Uterus (tissue), 4 donors: ENCODE measurements around the gene GRM3. TPM values are rescaled to one million over a fixed set of nuclear protein-coding genes. Genes with fewer than 3 reads are reported as not detected.

Source experiments
- DNase-seq, 2 donors: peaks; one replicate each; pipeline ENCODE4 v3.0.0-alpha.2; 2019 to 2020
- H3K27ac ChIP-seq, 2 donors: fragments of 200-600 bp; sonication (generic); 1 replicate in 1 of 2; 2 replicates in 1 of 2; pipeline ENCODE4 v1.5.1; 2016 to 2018
- H3K27me3 ChIP-seq, 2 donors: fragments of 200-600 bp; sonication (generic); one replicate each; pipeline ENCODE4 v1.5.1; 2018 to 2019; ENCODE audit warnings: control low read depth in 1 of 2
- H3K36me3 ChIP-seq, 2 donors: fragments of 200-600 bp; sonication (generic); one replicate each; pipeline ENCODE4 v1.5.1; 2019; ENCODE audit warnings: control low read depth in 1 of 2
- H3K4me1 ChIP-seq, 2 donors: fragments of 200-600 bp; sonication (generic); one replicate each; pipeline ENCODE4 v1.5.1; 2018 to 2019; ENCODE audit warnings: control low read depth in 1 of 2
- H3K4me3 ChIP-seq, 2 donors: fragments of 200-600 bp; sonication (generic); 1 replicate in 1 of 2; 2 replicates in 1 of 2; pipeline ENCODE4 v1.5.1; 2018 to 2019; ENCODE audit warnings: mild to moderate bottlenecking in 1 of 2
- H3K9me3 ChIP-seq, 2 donors: fragments of 200-600 bp; sonication (generic); one replicate each; pipeline ENCODE4 v1.5.1; 2019; ENCODE audit warnings: control low read depth in 1 of 2
- POLR2A ChIP-seq, 2 donors: fragments of 450-650 bp; IDR thresholded peaks; one replicate each; pipeline ENCODE4 v1.6.1; 2016; ENCODE audit warnings: antibody characterized with exemption in 2 of 2, mild to moderate bottlenecking in 1 of 2, moderate library complexity in 1 of 2
- intact Hi-C: fragments of 100-400 bp; cut with DNase I; formaldehyde crosslinking; loops from one replicate; pipeline ENCODE4 v1.15.1; 2023; ENCODE audit warnings: low total_unique reads
- total RNA-seq, 4 donors: library from RNA; depleted of rRNA in 3 of 4; stranded (reverse); fragments of >200 nt in 3 of 4; gene quantifications; one replicate each; pipeline versions ENCODE4 v1.1.0 to v1.2.4, GENCODE V29; 2014 to 2023
- TF ChIP-seq, protein P1 (sequence below), 4 experiments: fragments of 200-600 bp in 2 of 4; fragments of 450-650 bp in 2 of 4; sonication (generic) in 2 of 4; IDR thresholded peaks; one replicate each; pipeline ENCODE4 v1.5.1; 2016 to 2019; ENCODE audit warnings: antibody characterized with exemption in 4 of 4, mild to moderate bottlenecking in 2 of 4, moderate library complexity in 1 of 4
- donor health status: DM: yes; HTN: yes; CAD: no.

The GRM3 gene
- total RNA-seq, 4 donors from 2014 or later: 2.1 TPM; not detected in 3

DNA sequence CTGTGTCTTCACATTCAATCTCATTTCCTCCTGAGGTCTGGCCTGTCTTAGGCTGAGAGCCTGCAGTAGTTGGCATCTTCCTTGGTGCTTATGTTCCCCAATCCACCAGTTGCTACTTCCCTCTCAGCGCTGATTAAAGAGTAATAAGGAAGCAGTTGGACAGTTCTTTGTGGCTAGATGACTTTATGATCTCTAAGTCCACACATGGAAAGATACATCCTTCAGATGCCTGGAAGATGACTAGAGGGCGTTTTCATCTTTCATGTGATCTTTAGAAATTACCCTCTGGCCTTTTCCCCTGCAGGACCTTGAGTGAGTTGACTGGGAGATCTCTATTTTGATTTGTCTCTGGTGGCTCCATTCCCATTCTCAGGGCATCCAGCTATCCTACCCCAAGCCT is 204.5 kb downstream of the GRM3 start:
- TF ChIP-seq POLR2A (IDR thresholded peaks at IDR 0.05): no peak
- TF ChIP-seq, protein P1, sequence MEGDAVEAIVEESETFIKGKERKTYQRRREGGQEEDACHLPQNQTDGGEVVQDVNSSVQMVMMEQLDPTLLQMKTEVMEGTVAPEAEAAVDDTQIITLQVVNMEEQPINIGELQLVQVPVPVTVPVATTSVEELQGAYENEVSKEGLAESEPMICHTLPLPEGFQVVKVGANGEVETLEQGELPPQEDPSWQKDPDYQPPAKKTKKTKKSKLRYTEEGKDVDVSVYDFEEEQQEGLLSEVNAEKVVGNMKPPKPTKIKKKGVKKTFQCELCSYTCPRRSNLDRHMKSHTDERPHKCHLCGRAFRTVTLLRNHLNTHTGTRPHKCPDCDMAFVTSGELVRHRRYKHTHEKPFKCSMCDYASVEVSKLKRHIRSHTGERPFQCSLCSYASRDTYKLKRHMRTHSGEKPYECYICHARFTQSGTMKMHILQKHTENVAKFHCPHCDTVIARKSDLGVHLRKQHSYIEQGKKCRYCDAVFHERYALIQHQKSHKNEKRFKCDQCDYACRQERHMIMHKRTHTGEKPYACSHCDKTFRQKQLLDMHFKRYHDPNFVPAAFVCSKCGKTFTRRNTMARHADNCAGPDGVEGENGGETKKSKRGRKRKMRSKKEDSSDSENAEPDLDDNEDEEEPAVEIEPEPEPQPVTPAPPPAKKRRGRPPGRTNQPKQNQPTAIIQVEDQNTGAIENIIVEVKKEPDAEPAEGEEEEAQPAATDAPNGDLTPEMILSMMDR (IDR thresholded peaks at IDR 0.05): no peak
- Histone ChIP-seq H3K4me3 (no peak overlapping the region), H3K36me3 (no peaks in the 10 kb centered on the region), H3K27me3 (no peaks in the 10 kb centered on the region), H3K27ac (no peak overlapping the region), H3K9me3 (no peaks in the 10 kb centered on the region), H3K4me1 (no peaks in the 10 kb centered on the region)
- intact Hi-C loops: no loop called here
- no peak for DNase-seq

DNA sequence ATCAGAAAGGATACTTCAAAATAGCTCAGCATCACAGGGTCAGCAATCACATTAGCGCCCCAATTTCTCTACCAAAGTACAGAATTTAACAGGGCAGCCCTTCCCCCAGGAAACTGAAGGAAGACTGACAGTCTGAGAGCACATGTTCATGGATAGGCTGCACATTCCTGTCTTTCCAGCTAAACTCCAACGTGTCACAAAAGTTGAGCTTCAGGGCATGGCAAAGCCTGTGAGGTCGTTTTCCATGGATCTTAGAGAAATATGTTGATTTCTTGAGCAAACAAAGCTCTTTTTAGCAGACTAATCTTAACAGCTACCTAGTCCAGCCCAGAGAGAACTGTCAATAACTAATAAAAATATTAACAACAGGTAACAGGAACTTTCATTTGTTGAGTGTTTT is 207.9 kb downstream of the GRM3 start:
- Histone ChIP-seq H3K4me3 (no peak overlapping the region), H3K4me1 (no peaks in the 10 kb centered on the region), H3K36me3 (no peaks in the 10 kb centered on the region), H3K27ac (no peak overlapping the region), H3K27me3 (no peaks in the 10 kb centered on the region), H3K9me3 (no peaks in the 10 kb centered on the region)
- no peak for DNase-seq
- intact Hi-C loops: no loop called here
- TF ChIP-seq POLR2A (IDR thresholded peaks at IDR 0.05): no peak
- TF ChIP-seq, protein P1 (IDR thresholded peaks at IDR 0.05): no peak

DNA sequence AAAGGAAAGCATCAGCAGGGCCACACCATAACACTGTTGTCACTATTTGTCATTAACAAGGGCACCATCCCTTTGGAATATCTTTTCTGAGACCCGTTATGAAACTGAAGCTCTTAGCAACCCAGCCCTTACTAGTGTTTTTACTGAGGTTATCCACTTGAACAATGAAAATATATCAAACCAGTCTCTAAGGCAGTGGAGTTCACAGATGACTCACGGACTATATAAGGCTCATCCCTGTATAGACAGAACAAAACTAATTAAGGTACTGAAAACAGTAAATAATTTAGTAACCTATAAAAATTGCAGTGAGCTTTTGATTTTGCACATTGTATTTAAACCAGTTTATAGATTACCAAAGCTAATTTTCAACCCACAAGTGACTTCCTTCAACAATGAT is 219.7 kb downstream of the GRM3 start:
- Histone ChIP-seq H3K4me1 (no peaks in the 10 kb centered on the region), H3K27me3 (no peaks in the 10 kb centered on the region), H3K4me3 (no peak overlapping the region), H3K9me3 (no peaks in the 10 kb centered on the region), H3K36me3 (no peaks in the 10 kb centered on the region), H3K27ac (no peak overlapping the region)
- DNase-seq: no peak
- intact Hi-C loops: no loop called here
- TF ChIP-seq, protein P1 (IDR thresholded peaks at IDR 0.05): no peak

DNA sequence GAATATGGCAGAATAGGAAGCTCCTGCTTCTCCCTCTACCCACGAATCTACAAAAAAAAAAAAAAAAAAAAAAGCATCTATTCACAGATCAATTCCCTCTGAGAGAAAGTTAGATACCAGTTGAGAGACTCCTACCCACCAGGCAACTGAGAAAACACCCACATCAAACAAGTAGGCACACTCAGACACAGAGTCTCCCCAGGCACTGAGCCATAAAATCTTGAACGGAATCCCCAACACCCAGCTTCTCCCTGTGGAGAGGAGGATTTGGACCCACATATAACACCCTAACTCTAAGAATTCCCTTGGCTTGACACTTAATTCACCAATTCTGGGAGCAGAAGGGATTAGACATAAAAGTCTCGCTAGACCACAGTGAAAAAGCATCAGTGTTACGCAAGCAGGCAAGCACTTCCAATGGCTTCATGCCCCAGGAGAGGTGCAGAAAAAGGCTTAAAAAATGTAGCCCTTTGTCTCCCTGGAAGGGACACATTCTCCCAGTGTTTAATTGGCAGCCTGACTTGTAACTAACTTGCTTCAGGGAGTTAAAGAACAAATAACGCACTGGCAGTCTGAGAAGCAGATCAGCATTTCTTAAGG is 223.6 kb downstream of the GRM3 start:
- DNase-seq: no peak
- intact Hi-C loops: no loop called here
- Histone ChIP-seq H3K4me1 (no peaks in the 10 kb centered on the region), H3K36me3 (no peaks in the 10 kb centered on the region), H3K4me3 (no peak overlapping the region), H3K9me3 (no peaks in the 10 kb centered on the region), H3K27me3 (no peaks in the 10 kb centered on the region), H3K27ac (no peak overlapping the region)
- no peak for TF ChIP-seq POLR2A (IDR thresholded peaks at IDR 0.05)
- TF ChIP-seq, protein P1 (IDR thresholded peaks at IDR 0.05): no peak

DNA sequence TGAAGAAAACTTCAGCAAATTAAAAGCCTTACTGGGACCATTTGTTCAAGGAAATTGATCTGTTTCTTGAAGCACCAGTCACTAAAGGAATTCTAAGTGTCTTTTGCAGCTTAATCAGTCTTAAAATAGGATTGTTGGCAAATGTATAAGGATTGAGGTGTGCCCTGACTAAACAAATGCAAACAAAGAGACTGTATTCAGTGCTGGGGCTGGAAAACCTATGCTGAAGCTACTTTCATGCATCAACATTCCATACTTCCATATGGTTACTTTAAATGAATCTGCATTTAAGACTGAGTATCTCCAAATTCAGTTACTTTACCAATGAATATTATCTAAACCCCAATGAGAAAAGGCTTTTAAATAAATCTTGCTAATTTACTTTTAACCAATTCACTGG is 232.4 kb downstream of the GRM3 start:
- DNase-seq: no peak
- H3K9me3 ChIP-seq: no peaks in the 10 kb centered on the region
- H3K27me3 ChIP-seq: no peaks in the 10 kb centered on the region
- intact Hi-C loops: no loop called here
- no peak overlapping the region for H3K4me3 ChIP-seq
- TF ChIP-seq, protein P1 (IDR thresholded peaks at IDR 0.05): no peak
- no peak for TF ChIP-seq POLR2A (IDR thresholded peaks at IDR 0.05)
- no peak overlapping the region for H3K27ac ChIP-seq
- H3K36me3 ChIP-seq: no peaks in the 10 kb centered on the region
- no peaks in the 10 kb centered on the region for H3K4me1 ChIP-seq
